Omental fat pad (tissue), 4 donors: ENCODE results near the gene TLE6. TPM values are rescaled to one million over a fixed set of nuclear protein-coding genes. Genes with fewer than 3 reads are reported as not detected.
"Not testable (repeated sequence)": the region's sequence is repeated elsewhere in the genome, so short reads cannot be mapped to it uniquely, and the experiment has no call there.

Experiments
- ATAC-seq: fragments of 150-250 bp; one replicate; pipeline ENCODE4 v1.9.1; 2016; ENCODE audit warnings: mild to moderate bottlenecking, moderate library complexity; ENCODE audit not compliant: low FRiP score
- DNase-seq: peaks from one replicate; pipeline ENCODE4 v3.0.0-alpha.2; 2019; ENCODE audit warnings: low spot score
- CTCF ChIP-seq, 3 donors: fragments of 450-650 bp; IDR thresholded peaks; one replicate each; pipeline ENCODE4 v1.5.1; 2016 to 2017; ENCODE audit warnings: antibody characterized with exemption in 3 of 3, mild to moderate bottlenecking in 3 of 3, moderate library complexity in 2 of 3
- total RNA-seq, 4 donors: library from RNA; depleted of rRNA; stranded (reverse); fragments of >200 nt; gene quantifications; one replicate each; pipeline ENCODE4 v1.1.0, GENCODE V29; 2016

TLE6 gene
- 1 to 10 TPM in 3 of 4 donors, under 1 TPM in 1; 0.36 to 2.8 (median 1.7) TPM for total RNA-seq

DNA sequence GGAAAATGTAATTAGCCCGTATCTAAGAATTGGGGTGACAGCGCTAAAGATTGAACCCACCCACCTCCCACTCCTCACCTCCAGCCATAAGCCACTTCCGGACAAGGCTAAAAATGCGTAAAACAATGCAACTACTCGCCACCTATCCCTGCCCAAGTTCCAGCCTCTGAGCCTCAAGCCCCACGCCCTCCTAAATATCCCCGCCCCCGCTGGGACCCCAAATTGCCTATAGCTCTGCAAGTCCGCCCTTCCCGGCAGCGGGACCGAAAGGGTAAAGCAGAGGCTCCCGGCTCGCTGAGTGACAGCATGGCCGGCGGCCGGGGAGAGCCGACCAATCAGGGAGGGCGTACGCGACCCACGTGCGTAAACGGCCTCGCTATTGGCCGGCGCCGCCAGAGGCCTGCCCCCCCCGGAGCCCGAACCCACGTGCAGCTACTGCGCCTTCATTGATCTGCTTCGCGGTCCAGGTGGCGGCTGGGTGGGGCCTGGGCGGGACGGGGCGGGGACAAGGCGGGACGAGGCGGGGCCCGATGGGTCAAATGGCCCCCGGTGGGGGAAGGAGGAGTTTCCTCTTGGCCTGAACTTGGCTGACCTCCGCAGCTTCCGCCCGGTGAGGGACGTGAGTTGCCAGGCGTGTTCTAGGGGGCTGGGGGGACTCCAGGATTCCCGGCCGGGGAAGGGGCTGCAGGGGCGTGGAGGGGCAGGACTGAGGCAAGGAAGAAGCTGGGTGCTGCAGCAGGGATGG, at the start of gene TLE6:
Gene TLE6, plus strand, starts transcription at position 564 of the 745 bp plus-strand sequence. CDS start 670 bp downstream, outside the sequence.
- ATAC-seq (peak; percentile 92), DNase-seq (peak; percentile 83)
- no peak for TF ChIP-seq CTCF (IDR thresholded peaks at IDR 0.05)

DNA sequence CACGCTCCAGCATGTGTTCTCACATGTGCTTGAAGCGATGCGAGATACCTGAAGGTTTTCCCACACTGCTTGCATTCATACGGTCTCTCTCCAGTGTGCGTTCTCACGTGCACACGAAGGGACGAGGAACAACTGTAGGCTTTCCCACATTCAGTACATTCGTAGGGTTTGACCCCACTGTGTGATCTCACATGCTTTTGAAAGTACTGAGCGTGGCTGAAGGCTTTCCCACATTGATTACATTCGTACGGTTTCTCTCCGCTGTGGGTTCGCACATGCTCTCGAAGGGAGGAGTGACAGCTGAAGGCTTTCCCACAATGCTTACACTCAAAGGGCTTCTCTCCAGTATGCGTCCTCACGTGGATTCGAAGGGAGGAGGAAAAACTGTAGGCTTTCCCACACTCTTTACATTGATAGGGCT, 43.9 kb upstream of the TLE6 start:
- no peak for ATAC-seq
- TF ChIP-seq CTCF (IDR thresholded peaks at IDR 0.05): no peak
- no peak for DNase-seq

DNA sequence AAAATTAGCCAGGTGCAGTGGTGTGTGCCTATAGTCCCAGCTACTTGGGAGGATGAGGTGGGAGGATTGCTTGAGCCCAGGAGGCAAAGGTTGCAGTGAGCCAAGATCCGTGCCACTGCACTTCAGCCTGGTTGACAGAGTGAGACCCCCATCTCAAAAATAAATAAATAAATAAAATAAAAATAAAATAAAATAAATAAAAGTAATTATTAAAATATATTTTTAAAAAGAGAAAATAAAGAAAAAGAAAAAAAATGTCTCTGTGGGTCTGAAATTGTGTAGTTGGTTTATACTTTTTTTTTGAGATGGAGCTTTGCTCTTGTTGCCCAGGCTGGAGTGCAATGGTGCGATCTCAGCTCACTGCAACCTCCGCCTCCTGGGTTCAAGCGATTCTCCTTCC, 41.5 kb upstream of the TLE6 start:
- DNase-seq, ATAC-seq: not testable (repeated sequence)

GRCh38 chr19:2942928-2943640, 34.3 kb upstream of the TLE6 start:
- DNase-seq: no peak
- TF ChIP-seq CTCF (IDR thresholded peaks at IDR 0.05): no peak
- ATAC-seq: no peak

- ATAC-seq (no peak), DNase-seq (no peak)
- TF ChIP-seq CTCF (IDR thresholded peaks at IDR 0.05): no peak
These were observed 33.0 kb upstream of the TLE6 start for GRCh38 chr19:2944403-2944774.

DNA sequence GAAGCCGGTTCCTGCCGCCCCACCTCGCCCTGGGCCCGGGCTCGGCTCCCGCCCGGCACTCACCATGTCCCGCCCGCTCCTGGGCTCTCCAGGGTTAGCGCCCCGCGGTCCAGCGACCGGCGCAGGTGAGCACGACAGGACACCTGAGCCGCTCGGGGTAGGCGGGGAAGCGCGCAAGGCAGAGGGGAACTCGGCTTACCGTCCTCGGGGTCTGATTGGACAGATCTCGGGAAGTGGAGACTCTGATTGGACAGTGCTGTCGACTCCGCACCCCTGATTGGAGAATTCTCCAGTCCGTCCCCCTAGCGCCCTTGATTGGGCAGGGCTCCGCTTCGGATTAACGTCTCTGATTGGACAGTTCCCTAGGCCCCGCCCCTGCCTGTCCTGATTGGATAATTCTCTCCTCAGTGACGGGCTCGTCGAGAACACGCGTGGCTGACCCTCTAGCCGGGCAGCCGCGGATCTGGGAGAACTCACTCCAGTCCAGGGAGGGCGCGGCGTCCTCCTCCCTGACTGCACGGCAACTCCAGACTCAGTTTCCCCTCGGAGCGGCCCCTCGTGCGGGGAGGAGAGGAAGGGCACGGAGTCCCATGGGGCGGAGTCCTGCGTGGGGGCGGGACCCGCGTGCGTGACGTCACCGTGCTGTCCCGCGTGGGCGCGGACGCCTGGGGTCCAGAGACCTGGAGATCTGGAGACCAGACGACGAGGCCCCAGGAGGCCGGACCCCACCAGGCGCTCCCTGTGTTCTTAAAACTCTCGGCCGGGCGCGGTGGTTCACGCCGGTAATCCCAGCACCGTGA, 32.4 kb upstream of the TLE6 start, which contains the start of gene ZNF77:
Gene ZNF77, minus strand, starts transcription at position 197 of the 800 bp plus-strand sequence. Its CDS starts 131 bp downstream, at position 66.
- DNase-seq (peak; percentile 99), ATAC-seq (peak; percentile 99)
- no peak for TF ChIP-seq CTCF (IDR thresholded peaks at IDR 0.05)

- DNase-seq: no peak
- TF ChIP-seq CTCF (IDR thresholded peaks at IDR 0.05): no peak
- no peak for ATAC-seq
These were observed 31.7 kb upstream of the TLE6 start for GRCh38 chr19:2945575-2946184.
